Ascending aorta (tissue), 2 donors: ENCODE data around the gene PASK. TPM values are rescaled to one million over a fixed set of nuclear protein-coding genes. Genes with fewer than 3 reads are reported as not detected.

Source experiments
- DNase-seq, 2 donors: peaks; one replicate each; pipeline ENCODE4 v3.0.0-alpha.2; 2019; ENCODE audit warnings: low spot score in 2 of 2
- H3K27ac ChIP-seq, 2 donors: fragments of 200-600 bp; sonication (generic); one replicate each; pipeline ENCODE4 v1.5.1; 2016 to 2017; ENCODE audit warnings: mild to moderate bottlenecking in 1 of 2
- H3K27me3 ChIP-seq: fragments of 200-600 bp; sonication (generic); one replicate; pipeline ENCODE4 v1.5.1; 2017
- H3K36me3 ChIP-seq, 2 donors: fragments of 200-600 bp; sonication (generic); one replicate each; pipeline ENCODE4 v1.5.1; 2016
- H3K4me1 ChIP-seq, 2 donors: fragments of 200-600 bp; sonication (generic); one replicate each; pipeline ENCODE4 v1.5.1; 2016 to 2017; ENCODE audit warnings: mild to moderate bottlenecking in 1 of 2
- H3K4me3 ChIP-seq, 2 donors: fragments of 200-600 bp; sonication (generic); one replicate each; pipeline ENCODE4 v1.5.1; 2016 to 2017; ENCODE audit warnings: mild to moderate bottlenecking in 1 of 2
- H3K9me3 ChIP-seq, 2 donors: fragments of 200-600 bp; sonication (generic); one replicate each; pipeline ENCODE4 v1.5.1; 2016
- intact Hi-C: fragments of 100-400 bp; cut with DNase I; formaldehyde crosslinking; loops from one replicate; pipeline ENCODE4 v1.15.1; 2023
- total RNA-seq: library from RNA; depleted of rRNA; stranded (reverse); fragments of >200 nt; gene quantifications from one replicate; pipeline ENCODE4 v1.1.0, GENCODE V29; 2016
- TF ChIP-seq, protein P1 (sequence below), 3 experiments: fragments of 200-600 bp in 2 of 3; fragments of 450-650 bp in 1 of 3; sonication (generic) in 2 of 3; IDR thresholded peaks; one replicate each; pipeline ENCODE4 v1.5.1; 2016 to 2019; ENCODE audit warnings: antibody characterized with exemption in 3 of 3, mild to moderate bottlenecking in 1 of 3, moderate library complexity in 1 of 3

Gene PASK
- total RNA-seq, 1 donor from 2014 or later: not detected

DNA sequence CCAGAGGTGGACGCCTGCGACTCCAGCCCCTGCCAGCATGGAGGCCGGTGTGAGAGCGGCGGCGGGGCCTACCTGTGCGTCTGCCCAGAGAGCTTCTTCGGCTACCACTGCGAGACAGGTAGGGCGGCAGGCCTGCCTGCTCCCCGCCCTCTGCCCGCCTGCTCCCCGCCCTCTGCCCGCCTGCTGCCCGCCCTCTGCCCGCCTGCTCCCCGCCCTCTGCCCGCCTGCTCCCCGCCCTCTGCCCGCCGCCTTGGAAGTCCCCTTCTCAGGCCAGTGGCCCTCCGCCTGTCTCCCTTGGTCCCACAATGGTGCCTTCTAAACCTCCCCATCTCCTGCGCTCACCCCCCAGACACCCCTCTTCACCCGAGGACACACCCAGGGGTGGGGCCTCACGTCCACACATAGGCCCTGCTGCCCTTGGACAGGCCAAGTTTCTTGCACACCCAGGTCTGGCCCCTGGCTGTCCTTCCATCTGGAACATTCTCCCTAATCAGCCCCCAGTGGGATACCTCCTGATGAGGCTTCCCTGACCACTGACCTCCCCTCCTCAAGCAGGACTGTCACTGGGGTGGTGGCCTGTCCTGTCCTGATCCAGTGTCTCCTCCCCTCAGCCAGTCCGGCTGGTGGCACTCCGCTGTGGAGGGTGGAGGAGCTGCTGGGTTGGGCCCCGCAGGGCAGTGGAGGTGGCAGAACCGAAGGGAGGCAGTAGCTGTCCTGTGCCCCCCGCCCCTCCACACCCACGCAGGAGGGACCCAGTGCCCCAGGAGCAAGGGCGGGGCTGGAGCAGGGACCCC is 85.1 kb downstream of the PASK start:
- no peak overlapping the region for H3K27ac ChIP-seq
- peak in 1 of 2 donors; percentile 40 for DNase-seq
- no peaks in the 10 kb centered on the region for H3K27me3 ChIP-seq
- no peak overlapping the region for H3K4me3 ChIP-seq
- TF ChIP-seq, protein P1, sequence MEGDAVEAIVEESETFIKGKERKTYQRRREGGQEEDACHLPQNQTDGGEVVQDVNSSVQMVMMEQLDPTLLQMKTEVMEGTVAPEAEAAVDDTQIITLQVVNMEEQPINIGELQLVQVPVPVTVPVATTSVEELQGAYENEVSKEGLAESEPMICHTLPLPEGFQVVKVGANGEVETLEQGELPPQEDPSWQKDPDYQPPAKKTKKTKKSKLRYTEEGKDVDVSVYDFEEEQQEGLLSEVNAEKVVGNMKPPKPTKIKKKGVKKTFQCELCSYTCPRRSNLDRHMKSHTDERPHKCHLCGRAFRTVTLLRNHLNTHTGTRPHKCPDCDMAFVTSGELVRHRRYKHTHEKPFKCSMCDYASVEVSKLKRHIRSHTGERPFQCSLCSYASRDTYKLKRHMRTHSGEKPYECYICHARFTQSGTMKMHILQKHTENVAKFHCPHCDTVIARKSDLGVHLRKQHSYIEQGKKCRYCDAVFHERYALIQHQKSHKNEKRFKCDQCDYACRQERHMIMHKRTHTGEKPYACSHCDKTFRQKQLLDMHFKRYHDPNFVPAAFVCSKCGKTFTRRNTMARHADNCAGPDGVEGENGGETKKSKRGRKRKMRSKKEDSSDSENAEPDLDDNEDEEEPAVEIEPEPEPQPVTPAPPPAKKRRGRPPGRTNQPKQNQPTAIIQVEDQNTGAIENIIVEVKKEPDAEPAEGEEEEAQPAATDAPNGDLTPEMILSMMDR (IDR thresholded peaks at IDR 0.05): no peak
- intact Hi-C loops: no loop called here
- H3K9me3 ChIP-seq: no peaks in the 10 kb centered on the region
- no peaks in the 10 kb centered on the region for H3K4me1 ChIP-seq
- peaks cover 31 to 50% of the 10 kb centered on the region in 2 donors for H3K36me3 ChIP-seq

DNA sequence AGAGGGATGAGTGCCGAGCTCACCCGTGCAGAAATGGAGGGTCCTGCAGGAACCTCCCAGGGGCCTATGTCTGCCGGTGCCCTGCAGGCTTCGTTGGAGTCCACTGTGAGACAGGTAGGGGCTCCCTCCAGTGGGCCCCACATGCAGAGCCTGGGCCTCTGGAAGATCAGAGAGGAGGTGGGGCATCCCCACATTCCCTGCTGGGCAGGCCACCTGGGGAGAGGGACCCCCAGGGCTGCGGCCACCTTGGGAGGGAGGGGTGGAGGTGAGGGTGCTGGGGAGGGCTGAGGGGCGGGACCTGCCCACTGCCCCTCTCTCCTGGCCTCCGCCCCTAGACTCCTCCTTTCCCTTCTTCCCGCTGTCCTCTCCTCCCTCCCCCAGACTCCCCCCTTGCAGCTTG is 85.7 kb downstream of the PASK start:
- Histone ChIP-seq H3K9me3 (no peaks in the 10 kb centered on the region), H3K4me1 (no peaks in the 10 kb centered on the region), H3K36me3 (peaks cover 25 to 44% of the 10 kb centered on the region in 2 donors), H3K4me3 (no peak overlapping the region), H3K27ac (no peak overlapping the region), H3K27me3 (no peaks in the 10 kb centered on the region)
- intact Hi-C loops: no loop called here
- DNase-seq: peak in 1 of 2 donors; percentile 42
- TF ChIP-seq, protein P1 (IDR thresholded peaks at IDR 0.05): no peak

DNA sequence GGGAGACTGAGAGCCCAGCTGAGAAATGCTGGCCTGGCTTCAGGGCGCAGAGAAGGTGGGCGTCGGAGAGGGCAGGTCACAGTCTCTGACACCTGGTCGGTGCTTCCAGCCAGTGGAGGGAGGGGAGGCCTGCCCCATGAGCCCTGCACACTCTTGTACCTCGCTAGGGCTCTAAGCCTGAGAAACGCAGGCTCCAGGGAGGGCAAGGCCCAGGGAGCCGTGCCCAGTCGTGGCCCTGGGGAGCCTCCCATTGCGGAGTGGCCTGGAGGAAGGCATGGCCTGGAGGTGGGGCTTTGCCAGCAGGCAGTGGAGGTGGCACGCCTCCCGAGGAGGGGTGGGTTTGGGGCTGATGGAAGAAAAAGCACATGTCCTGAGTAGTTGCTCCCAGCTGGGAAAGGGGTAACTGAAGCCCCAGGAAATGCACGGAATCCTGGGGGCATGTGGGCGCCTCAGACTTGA is 86.2 kb downstream of the PASK start:
- Histone ChIP-seq H3K4me1 (no peaks in the 10 kb centered on the region), H3K27me3 (no peaks in the 10 kb centered on the region), H3K4me3 (no peak overlapping the region), H3K27ac (no peak overlapping the region), H3K36me3 (peaks cover 24 to 39% of the 10 kb centered on the region in 2 donors), H3K9me3 (no peaks in the 10 kb centered on the region)
- peak in 1 of 2 donors; percentile 56 for DNase-seq
- intact Hi-C loops: no loop called here
- TF ChIP-seq, protein P1 (IDR thresholded peaks at IDR 0.05): no peak

DNA sequence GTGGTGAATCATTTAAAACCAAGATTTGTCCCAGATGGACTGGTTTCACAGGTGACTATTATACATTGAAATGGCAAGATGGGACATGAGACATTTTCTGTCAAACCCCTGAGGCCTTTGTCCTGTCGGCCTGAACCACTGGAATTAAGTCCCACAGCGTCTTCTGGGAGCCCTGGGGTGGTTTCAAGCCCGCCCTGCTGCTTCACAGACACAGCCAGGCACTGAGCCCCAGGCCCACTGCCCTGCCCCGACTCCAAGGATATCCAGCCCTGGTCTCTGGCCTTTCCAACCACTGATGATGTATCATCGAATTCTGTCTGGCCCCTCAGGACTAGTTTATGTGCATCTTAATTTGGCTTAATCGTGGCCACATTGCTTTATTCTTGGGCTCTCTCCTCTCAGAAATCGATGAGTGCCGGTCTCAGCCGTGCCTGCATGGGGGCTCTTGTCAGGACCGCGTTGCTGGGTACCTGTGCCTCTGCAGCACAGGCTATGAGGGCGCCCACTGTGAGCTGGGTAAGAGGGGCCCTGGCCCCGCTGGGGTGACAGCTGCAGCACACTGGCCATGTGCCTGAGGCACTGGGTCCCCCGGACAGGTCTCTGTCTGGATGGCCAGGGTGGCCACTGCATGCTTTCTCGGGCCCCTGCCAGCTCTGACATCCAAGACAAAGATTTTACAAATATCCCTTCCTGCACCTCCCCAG is 86.7 kb downstream of the PASK start:
- Histone ChIP-seq H3K4me1 (no peaks in the 10 kb centered on the region), H3K9me3 (no peaks in the 10 kb centered on the region), H3K4me3 (no peak overlapping the region), H3K36me3 (peaks cover 23 to 34% of the 10 kb centered on the region in 2 donors), H3K27ac (no peak overlapping the region), H3K27me3 (no peaks in the 10 kb centered on the region)
- intact Hi-C loops: no loop called here
- peak in 1 of 2 donors; percentile 56 for DNase-seq
- TF ChIP-seq, protein P1 (IDR thresholded peaks at IDR 0.05): no peak

DNA sequence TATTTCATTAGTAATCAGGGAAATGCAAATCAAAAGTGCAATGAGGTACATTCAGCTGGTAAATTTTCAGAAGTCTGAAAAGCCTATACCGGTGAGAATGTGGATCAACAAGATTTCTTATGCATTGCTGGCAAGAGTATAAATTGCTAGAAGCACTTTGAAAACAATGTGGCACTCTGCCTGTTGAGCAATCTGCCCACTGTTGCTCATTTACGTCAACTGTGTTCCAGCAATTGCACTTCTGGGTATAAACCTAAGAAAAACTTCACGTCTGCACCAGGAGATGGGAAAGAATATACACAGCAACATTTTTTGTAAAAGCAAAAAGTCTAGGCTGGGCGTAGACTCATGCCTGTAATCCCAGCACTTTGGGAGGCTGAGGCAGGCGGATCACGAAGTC is 88.0 kb downstream of the PASK start:
- no peaks in the 10 kb centered on the region for H3K27me3 ChIP-seq
- H3K9me3 ChIP-seq: no peaks in the 10 kb centered on the region
- TF ChIP-seq, protein P1 (IDR thresholded peaks at IDR 0.05): no peak
- H3K27ac ChIP-seq: no peak overlapping the region
- intact Hi-C loops: no loop called here
- peak in 1 of 2 donors; percentile 55 for DNase-seq
- H3K4me1 ChIP-seq: no peaks in the 10 kb centered on the region
- no peak overlapping the region for H3K4me3 ChIP-seq
- H3K36me3 ChIP-seq: peaks cover 10 to 21% of the 10 kb centered on the region in 2 donors

Other genes with a start within 250 kb of the PASK start
- 2.9 TPM for gene CROCC2, start 243.1 kb downstream of the PASK start, total RNA-seq
- gene SNED1, start 150.9 kb downstream of the PASK start, total RNA-seq: 84.3 TPM
- gene MTERF4, start 47.2 kb downstream of the PASK start, total RNA-seq: 50.2 TPM
- gene PPP1R7, start 995 bp upstream of the PASK start, total RNA-seq: 4.2 TPM
- gene ANO7, start 39.2 kb upstream of the PASK start, total RNA-seq: 0.43 TPM
- 308 TPM for gene HDLBP, start 166.2 kb upstream of the PASK start, total RNA-seq
- gene SEPTIN2, start 166.5 kb upstream of the PASK start, total RNA-seq: 248 TPM
- 19.6 TPM for gene FARP2, start 206.8 kb upstream of the PASK start, total RNA-seq